Measurements from ENCODE around the gene DCAF17.
"Not testable (repeated sequence)": the region's sequence is repeated elsewhere in the genome, so short reads cannot be mapped to it uniquely, and the experiment has no call there.

GRCh38 chr2:171530859-171531258 is 96.8 kb downstream of the DCAF17 start:
- not testable (repeated sequence) for TF ChIP-seq YY1 (IDR thresholded peaks at IDR 0.05; ENCODE audit: insufficient read depth, insufficient read length); SUZ12 (IDR thresholded peaks at IDR 0.05; ENCODE audit: extremely low read depth, insufficient read depth, insufficient read length)

All from NT2/D1 (cell line).